ENCODE measurements around the gene UQCR11.

Gene UQCR11

GRCh38 chr19:1636325-1637236, 31.3 kb upstream of the UQCR11 start:
- no peak for DNase-seq (ENCODE audit: low read depth in 2 of 2)

DNA sequence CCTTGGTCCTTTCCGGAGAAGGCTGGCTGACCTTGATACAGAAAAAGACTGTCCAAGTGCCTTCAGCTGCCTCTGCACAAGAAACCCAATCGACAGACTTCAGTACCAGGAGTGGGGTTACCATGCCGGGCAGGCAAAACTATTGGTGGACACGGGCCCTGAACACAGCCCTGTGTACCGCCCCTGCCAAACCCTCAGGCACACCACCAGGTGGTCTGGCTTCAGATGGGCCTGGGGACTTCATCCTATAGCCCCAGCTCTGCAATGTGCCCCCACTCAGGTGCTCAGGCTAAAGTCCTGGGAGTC, 29.6 kb upstream of the UQCR11 start:
- no peak for DNase-seq (ENCODE audit: low read depth in 2 of 2)

- no peak for DNase-seq (ENCODE audit: low read depth in 2 of 2)
These were observed 29.1 kb upstream of the UQCR11 start for GRCh38 chr19:1634242-1634937.

- DNase-seq (ENCODE audit: low read depth in 2 of 2), result no peak
These were observed 28.1 kb upstream of the UQCR11 start for GRCh38 chr19:1633269-1633826.

- no peak for DNase-seq (ENCODE audit: low read depth in 2 of 2)
These were observed 27.4 kb upstream of the UQCR11 start for GRCh38 chr19:1632462-1633268.

DNA sequence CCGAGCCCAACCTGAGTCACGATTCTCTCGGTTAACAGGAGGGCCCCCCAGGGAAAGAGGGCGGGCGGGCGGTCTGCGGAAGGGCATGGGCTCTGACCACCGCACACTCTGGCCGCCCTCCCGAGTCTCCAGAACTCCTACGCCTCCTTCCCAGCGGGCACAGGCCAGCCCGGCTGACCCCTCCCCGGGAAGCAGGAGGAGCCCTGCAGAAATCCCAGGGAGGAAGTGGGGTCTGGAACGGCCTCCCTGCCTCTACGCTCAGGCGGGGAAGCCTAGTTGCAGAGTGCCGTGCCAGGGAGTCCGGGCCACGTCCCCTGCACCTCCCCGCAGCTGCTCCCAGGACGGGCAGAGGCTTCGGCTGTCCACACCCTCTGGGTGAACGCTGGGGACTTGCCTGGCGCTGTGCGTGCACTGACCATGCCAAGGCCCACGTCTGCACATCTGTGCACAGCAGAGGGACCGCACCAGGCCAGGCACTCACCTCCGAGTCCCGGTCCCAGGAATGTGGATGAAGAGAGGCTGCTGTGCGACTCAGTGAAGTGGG, 26.4 kb upstream of the UQCR11 start:
- no peak for DNase-seq (ENCODE audit: low read depth in 2 of 2)

DNA sequence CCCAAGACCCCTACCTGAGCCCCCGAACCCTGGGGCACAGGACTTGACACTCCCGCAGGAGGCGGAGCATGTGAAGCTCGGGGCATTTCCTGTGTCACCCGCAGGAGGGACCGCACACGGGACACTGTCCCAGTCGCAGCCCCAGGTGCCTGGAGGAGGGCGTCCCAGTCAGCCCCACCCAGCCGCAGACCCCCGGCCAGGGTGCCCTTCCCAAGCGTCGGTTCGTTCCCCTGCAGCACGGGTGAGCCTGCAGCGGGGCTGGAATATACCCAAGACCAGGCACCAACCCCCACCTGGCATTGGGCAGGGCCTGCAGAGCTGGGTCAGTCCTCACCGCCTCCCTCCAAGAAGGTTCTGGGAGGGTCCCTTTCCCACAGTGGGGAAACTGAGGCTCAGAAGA, 25.5 kb upstream of the UQCR11 start:
- DNase-seq (ENCODE audit: low read depth in 2 of 2), result no peak

DNA sequence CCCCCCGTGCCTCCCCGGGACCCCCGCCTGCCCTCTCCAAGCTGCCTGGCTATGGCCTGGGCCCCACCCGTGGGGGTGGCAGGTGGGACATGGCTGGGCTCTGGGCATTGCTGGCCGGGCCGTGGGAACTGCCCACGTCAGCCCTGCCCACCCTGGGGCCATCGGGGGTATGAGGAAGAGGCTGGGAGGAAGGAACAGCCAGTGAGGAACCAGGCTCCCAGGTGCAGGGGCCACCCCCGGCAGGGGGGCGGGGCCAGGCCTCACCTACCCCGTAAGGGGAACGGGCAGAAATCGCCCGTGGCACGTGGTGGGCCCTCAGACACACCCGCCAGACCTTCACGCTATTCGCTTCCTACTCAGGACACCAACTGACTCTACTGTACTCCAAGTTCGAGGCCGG, 24.8 kb upstream of the UQCR11 start:
- no peak for DNase-seq (ENCODE audit: low read depth in 2 of 2)

DNA sequence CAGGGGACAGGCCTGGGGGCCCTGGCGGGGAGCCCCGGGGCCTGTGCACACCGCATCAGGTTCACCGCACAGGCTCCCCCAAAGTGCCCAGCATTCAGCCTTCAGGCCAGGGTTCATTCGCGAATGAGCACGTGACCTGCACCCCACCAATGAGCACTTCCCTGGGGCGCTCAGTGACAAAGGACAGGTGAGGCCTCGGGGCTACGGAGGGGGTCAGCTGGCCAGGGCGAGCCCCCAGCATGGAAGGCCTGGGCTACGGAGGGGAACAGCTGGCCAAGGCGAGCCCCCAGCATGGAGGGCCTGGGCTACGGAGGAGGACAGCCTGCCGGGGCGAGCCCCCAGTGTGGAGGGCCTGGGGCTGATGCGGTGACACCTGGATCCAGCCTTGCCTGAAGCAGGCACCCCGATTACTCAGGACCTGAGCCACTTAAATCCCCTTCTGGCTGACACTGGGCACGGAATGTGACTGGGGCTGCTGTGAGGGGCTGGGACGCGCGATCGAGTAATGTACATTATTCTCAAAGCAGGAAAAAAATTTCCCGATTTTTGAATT, 24.1 kb upstream of the UQCR11 start:
- DNase-seq (ENCODE audit: low read depth in 2 of 2), result no peak

- no peak for DNase-seq (ENCODE audit: low read depth in 2 of 2)
These were observed 21.9 kb upstream of the UQCR11 start for GRCh38 chr19:1627194-1627593.

DNA sequence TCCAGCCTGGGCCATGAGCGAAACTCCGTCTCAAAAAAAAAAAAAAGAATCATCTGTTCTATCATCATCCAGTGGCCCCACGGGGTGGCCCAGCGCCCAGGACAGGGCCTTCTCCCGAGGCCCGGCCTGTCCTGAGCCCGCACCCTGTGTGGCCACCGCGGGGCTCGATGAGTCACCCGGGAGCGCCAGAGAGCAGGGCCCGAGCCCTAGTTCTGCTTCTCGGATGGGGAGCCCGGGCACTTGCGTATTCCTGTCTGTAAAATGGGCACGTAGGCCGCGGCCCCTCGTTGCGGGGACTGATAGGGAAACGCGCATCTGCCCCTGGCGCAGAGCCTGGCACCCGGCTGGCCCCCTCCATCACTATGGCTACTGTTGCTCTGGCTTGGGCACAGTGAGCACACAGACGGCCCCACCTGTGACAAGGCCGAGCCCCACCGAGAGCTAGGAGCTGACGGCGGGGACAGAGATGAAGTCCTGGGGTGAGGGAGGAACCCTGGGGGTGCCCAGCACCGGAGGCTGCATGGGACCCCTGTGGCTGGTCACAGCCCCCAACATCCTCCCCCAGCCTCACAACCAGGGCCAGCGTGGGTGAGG, 21.3 kb upstream of the UQCR11 start:
- DNase-seq (ENCODE audit: low read depth in 2 of 2), result no peak

- peak; percentile 13 to 14 for DNase-seq (ENCODE audit: low read depth in 2 of 2)
These were observed 19.2 kb upstream of the UQCR11 start for GRCh38 chr19:1624458-1624857.

DNA sequence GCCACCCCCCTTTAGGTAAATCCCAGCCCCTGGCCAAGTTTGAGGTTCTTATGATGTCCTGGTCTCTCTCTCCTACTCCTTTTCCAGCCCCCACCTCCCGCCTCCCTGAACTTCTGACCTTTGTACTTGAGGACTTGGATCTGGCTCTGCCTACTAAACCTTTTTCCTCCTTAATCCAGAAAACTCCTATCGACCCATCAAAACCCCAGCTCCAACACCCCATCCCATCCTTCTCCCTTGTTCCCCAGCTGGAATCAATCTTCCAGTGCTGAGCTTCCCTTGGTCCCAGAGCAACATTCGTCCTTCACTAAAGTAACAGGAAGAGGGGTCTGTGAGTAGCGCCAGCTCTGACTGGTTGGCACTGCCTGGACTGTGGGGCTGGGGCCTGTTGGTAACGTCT, 17.3 kb upstream of the UQCR11 start:
- DNase-seq (ENCODE audit: low read depth in 2 of 2), result no peak

- DNase-seq (ENCODE audit: low read depth in 2 of 2), result no peak
These were observed 16.7 kb upstream of the UQCR11 start for GRCh38 chr19:1622007-1622406.

DNA sequence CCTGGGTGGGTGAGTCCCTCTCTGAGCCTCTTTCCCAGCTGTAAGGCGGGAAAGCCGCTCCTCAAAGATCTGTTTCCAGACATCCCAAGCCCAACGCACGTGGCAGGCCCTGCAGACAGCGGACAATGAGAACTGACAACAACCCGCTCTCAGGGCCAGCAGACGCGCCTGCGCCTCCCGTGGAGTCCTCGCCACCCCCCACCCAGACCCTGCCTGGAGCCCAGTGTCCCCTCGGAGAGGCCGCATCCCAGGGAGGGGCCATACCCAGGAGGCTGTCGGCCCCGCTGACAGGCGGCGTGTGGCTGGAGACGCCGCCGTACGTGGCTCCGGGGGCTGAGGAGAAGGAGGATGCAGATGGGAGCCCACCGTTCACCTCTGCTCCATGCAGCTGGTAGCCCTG, 16.3 kb upstream of the UQCR11 start:
- no peak for DNase-seq (ENCODE audit: low read depth in 2 of 2)

DNA sequence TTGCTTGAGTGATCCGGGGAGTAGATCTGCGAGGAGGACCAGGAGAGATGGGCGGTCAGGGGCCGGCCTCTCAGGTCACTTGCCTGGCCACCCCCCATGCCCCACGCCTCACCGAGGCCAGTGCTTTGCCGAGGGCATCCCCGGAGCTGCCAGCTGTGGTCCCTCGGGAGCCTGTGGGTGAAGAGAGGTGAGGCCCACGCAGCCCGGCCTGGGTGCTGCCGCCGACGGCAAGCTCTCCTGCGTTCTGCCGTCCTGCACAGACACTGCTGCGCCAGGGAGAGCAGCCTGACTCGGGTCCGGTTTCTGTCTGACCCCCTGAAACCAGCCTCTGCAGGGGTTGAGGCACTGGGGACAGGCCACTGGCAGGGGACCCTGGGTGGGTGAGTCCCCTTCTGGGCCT, 15.8 kb upstream of the UQCR11 start:
- DNase-seq (ENCODE audit: low read depth in 2 of 2), result no peak

DNA sequence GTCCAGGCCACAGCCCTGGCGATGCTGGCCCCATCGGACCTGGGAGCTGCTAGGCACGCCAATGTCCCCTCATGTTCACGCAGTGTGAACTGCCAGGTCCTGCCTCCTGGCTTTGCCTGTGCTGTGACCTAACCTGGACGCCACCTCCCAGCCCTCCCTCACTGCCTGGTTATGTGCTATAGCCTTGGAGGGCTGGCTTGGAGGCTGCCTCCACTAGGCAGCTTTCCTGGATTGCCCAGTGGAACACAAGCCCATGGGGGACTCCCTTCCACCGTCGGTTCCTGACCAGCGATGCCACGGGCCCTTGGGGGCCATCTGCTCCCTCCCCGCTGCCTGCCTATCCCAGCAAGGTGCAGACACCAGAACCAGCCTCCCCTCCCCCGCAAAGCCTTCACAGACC, 15.2 kb upstream of the UQCR11 start:
- no peak for DNase-seq (ENCODE audit: low read depth in 2 of 2)

DNA sequence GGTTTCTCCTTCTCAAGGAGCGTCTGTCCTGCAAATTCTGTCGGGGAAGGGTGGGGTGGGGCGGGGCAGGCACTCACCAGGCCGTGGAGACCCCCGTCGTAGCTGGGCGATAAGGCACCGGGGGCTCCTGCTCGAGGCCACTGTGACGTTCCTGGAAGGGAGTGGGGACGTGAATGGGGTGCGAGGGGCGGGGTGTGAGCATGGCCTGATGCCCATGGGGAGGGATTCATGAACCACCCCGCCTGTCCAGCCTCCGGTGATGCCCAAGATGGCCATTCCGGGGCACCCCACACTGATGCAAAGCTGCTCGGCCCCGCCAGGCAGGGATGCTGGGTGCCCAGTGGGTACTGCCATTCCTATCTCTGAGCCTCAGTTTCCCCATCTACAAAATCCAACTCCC, 14.4 kb upstream of the UQCR11 start:
- no peak for DNase-seq (ENCODE audit: low read depth in 2 of 2)

GRCh38 chr19:1619094-1619439, 13.8 kb upstream of the UQCR11 start:
- DNase-seq (ENCODE audit: low read depth in 2 of 2), result no peak

GRCh38 chr19:1618157-1619093, 13.2 kb upstream of the UQCR11 start:
- DNase-seq (ENCODE audit: low read depth in 2 of 2), result no peak

Data from fibroblast of skin of left quadriceps (primary cell).